ENCODE data around the gene CTSD.

CTSD gene

DNA sequence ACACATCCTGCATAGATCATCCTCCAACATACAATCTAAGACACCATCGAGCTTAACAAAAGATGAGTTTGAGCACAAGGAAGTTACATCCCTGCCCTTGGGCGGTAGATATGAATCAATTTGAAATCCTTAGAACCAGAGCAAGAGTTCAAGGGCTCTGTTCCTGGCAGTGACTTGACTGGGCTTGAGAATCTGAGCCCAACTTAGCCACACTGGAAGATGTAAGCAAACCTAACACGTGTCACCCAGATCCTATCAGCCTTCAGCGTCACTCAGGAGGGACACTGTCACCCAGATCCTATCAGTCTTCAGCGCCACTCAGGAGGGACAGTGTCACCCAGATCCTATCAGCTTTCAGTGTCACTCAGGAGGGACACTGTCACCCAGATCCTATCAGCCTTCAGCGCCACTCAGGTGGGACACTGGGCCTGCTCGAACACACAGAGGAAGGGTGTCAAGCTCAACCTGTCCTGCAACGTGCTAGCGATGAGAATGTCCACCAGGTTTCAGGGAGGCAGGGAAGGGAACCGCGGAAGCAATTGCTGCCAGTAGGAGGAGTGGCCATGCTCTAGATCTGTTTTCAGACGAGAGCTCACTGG lies 32.8 kb upstream of the CTSD start:
- 75 to 87% methylated on average over 12 of the region's 12 CpGs for WGBS, 2 experiments (ENCODE audit: insufficient coverage in 2 of 2)
- no peaks in the 10 kb centered on the region for H3K4me1 ChIP-seq (ENCODE audit: control insufficient read depth, insufficient read depth, low read length, poor library complexity, severe bottlenecking)
- H3K4me3 ChIP-seq (ENCODE audit: extremely low read depth, insufficient read depth, low read length, poor library complexity, severe bottlenecking) = no peak overlapping the region

DNA sequence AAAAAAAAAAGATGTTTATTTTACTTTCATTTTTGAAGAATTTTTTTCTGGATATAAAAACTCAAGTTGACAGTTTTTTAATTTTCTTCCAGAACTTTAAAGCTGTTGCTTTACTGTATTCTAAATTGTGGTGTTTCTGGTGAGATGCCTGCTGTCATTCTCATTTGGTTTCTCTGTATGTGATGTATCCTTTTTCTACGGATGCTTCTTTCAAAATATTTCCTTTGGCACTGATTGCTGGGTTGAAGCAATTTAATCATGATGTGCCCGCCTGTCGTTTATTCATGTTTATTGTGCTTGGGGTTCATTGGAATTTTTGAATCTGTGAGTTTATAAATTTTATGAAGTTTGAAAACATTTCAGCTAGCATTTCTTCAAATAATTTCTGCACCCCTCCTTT lies 29.4 kb upstream of the CTSD start:
- Histone ChIP-seq H3K27ac (ENCODE audit: low read depth, low read length, severe bottlenecking) (no peak overlapping the region), H3K9me3 (ENCODE audit: control insufficient read depth, low read length) (no peaks in the 10 kb centered on the region), H3K4me3 (ENCODE audit: extremely low read depth, insufficient read depth, low read length, poor library complexity, severe bottlenecking) (no peak overlapping the region), H3K36me3 (ENCODE audit: control insufficient read depth, insufficient read depth, low read length) (no peaks in the 10 kb centered on the region), H3K4me1 (ENCODE audit: control insufficient read depth, insufficient read depth, low read length, poor library complexity, severe bottlenecking) (no peaks in the 10 kb centered on the region)
- WGBS, 2 experiments (ENCODE audit: insufficient coverage in 2 of 2) = 100% methylated on average over 1 of the region's 3 CpGs; no CpG with 5 or more reads in 1 of the 2 experiments

More for the DNA sequence above, 32.8 kb upstream of the CTSD start:
- H3K9me3 ChIP-seq (ENCODE audit: control insufficient read depth, low read length) = no peaks in the 10 kb centered on the region
- no peak overlapping the region for H3K27ac ChIP-seq (ENCODE audit: low read depth, low read length, severe bottlenecking)
- H3K36me3 ChIP-seq (ENCODE audit: control insufficient read depth, insufficient read depth, low read length) = no peaks in the 10 kb centered on the region

DNA sequence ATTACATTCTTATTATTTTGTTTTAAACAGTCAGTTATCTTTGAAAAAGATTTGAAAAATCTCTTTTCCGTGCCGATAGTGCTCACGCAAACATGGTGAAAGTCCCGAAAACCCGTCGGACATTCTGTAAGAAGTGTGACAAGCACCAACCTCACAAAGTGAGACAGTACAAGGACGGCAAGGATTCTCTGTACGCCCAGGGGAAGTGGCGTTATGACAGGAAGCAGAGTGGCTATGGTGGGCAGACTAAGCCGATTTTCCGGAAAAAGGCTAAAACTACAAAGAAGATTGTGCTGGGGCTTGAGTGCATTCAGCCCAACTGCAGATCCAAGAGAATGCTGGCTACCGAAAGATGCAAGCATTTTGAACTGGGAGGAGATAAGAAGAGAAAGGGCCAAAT lies 28.7 kb upstream of the CTSD start:
- Histone ChIP-seq H3K9me3 (ENCODE audit: control insufficient read depth, low read length) (no peaks in the 10 kb centered on the region), H3K4me1 (ENCODE audit: control insufficient read depth, insufficient read depth, low read length, poor library complexity, severe bottlenecking) (no peaks in the 10 kb centered on the region), H3K36me3 (ENCODE audit: control insufficient read depth, insufficient read depth, low read length) (no peaks in the 10 kb centered on the region), H3K4me3 (ENCODE audit: extremely low read depth, insufficient read depth, low read length, poor library complexity, severe bottlenecking) (no peak overlapping the region), H3K27ac (ENCODE audit: low read depth, low read length, severe bottlenecking) (no peak overlapping the region)
- WGBS, 2 experiments (ENCODE audit: insufficient coverage in 2 of 2) = 94 to 96% methylated on average over 12 of the region's 12 CpGs

DNA sequence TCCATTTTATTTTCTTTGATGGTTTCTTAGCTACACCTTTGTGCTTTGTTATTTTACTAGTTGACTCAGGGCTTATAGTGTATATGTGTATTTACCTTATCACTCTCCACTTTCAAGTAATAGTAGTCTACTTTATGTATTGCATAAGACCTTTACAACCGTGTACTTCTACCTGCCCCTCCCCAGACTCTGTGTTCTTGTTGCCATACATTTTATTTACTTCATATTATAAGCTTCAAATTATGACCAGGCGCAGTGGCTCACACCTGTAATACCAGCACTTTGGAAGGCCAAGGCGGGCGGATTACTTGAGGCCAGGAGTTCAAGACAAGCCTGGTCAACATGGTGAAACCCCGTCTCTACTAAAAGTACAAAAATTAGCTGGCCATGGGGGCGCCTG lies 28.2 kb upstream of the CTSD start:
- 92 to 98% methylated on average over 5 to 6 of the region's 6 CpGs for WGBS, 2 experiments (ENCODE audit: insufficient coverage in 2 of 2)
- H3K4me1 ChIP-seq (ENCODE audit: control insufficient read depth, insufficient read depth, low read length, poor library complexity, severe bottlenecking) = no peaks in the 10 kb centered on the region
- no peak overlapping the region for H3K4me3 ChIP-seq (ENCODE audit: extremely low read depth, insufficient read depth, low read length, poor library complexity, severe bottlenecking)
- H3K27ac ChIP-seq (ENCODE audit: low read depth, low read length, severe bottlenecking) = no peak overlapping the region
- no peaks in the 10 kb centered on the region for H3K36me3 ChIP-seq (ENCODE audit: control insufficient read depth, insufficient read depth, low read length)
- no peaks in the 10 kb centered on the region for H3K9me3 ChIP-seq (ENCODE audit: control insufficient read depth, low read length)

DNA sequence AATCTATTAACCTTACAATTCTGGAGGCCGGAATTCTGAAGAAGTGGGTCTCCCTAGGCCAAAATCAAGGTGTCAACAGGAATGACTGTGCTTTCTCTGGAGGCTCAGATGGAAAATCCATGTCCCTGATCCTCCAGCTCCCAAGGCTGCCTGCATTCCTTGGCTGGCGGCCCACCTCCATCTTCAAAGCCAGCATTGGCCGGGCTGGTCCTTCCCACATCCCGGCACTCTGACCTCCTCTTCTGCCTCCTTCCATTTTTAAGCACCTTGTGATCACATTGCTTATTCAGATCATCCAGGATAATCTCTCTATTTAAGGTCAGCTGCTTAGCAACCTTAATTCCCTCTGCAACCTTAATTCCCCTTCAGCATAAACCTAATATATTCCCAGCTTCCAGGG lies 22.7 kb upstream of the CTSD start:
- WGBS, 2 experiments (ENCODE audit: insufficient coverage in 2 of 2) = 92 to 95% methylated on average over 4 of the region's 4 CpGs
- Histone ChIP-seq H3K36me3 (ENCODE audit: control insufficient read depth, insufficient read depth, low read length) (no peaks in the 10 kb centered on the region), H3K27ac (ENCODE audit: low read depth, low read length, severe bottlenecking) (no peak overlapping the region), H3K4me3 (ENCODE audit: extremely low read depth, insufficient read depth, low read length, poor library complexity, severe bottlenecking) (no peak overlapping the region), H3K9me3 (ENCODE audit: control insufficient read depth, low read length) (no peaks in the 10 kb centered on the region), H3K4me1 (ENCODE audit: control insufficient read depth, insufficient read depth, low read length, poor library complexity, severe bottlenecking) (no peaks in the 10 kb centered on the region)

DNA sequence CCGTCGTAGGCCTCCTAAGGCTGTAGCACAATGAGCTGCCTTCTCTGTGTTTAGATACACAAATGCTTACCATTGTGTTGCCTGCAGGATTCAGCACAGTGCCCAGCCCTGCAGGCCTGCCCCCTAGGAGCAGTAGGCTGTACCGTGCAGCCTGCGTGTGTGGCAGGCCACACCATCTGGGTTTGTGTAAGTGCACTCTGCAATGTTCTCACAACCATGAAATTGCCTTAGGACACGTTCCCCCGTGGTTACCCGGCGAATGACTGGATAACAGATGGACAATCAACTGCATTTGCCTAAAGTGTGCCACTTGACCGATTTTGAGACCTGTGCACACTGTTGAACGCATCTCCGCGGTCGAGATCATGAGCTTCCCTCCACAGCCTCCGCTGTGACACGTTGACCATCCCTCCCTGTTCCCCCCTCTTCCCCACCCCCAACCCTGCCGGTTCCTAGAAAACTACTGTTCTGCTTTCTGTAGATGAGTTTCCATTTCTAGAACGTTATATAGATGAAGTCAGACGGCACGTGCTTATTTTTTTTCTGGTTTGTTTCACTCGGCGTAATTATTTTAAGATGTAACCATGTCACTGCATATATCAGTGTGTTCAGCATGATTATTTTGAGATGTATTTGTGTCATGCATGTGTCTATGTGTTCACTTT lies 22.2 kb upstream of the CTSD start:
- no peaks in the 10 kb centered on the region for H3K36me3 ChIP-seq (ENCODE audit: control insufficient read depth, insufficient read depth, low read length)
- H3K9me3 ChIP-seq (ENCODE audit: control insufficient read depth, low read length) = no peaks in the 10 kb centered on the region
- H3K27ac ChIP-seq (ENCODE audit: low read depth, low read length, severe bottlenecking) = no peak overlapping the region
- no peak overlapping the region for H3K4me3 ChIP-seq (ENCODE audit: extremely low read depth, insufficient read depth, low read length, poor library complexity, severe bottlenecking)
- no peaks in the 10 kb centered on the region for H3K4me1 ChIP-seq (ENCODE audit: control insufficient read depth, insufficient read depth, low read length, poor library complexity, severe bottlenecking)
- 77 to 78% methylated on average over 12 to 19 of the region's 21 CpGs for WGBS, 2 experiments (ENCODE audit: insufficient coverage in 2 of 2)

DNA sequence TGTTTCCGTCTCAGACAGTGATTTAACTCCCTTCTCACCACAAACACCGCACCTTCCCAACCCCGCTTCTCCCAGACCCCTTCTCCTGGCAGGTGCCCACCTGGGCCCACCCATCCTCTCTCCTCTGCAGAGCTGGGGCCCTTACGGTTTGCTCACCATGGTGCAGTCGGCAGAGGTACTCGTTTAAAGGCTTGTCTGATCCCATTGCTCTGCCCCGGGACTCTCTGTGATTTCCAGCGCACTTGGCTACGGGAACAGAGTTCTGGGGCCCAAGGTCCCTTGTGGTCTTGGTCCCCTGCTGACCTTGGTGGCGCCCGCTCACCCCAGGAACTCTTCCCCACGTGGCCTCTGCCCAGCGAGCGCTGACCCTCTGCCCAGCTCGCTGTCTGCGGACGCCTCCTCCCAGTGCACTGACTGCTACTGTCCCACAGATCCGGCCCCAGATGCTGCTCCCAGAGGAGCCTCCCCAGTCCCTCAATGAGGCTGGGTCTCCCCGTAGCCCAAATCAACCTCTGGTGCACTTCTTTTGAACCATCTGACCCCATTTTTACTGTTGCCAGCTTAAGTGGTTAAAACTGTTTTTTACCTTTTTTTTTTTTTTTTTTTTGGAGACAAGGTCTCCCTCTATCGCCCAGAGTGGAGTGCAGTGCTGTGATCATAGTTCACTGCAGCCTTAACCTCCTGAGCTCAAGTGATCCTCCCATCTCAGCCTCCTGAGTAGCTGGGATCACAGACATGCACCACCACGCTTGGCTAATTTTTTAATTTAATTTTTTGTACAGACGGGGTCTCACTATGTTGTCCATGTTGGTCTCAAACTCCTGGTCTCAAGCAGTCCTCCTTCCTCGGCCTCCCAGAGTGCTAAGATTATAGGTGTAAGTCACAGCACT lies 21.3 kb upstream of the CTSD start:
- Histone ChIP-seq H3K9me3 (ENCODE audit: control insufficient read depth, low read length) (no peaks in the 10 kb centered on the region), H3K4me1 (ENCODE audit: control insufficient read depth, insufficient read depth, low read length, poor library complexity, severe bottlenecking) (no peaks in the 10 kb centered on the region), H3K4me3 (ENCODE audit: extremely low read depth, insufficient read depth, low read length, poor library complexity, severe bottlenecking) (no peak overlapping the region), H3K36me3 (ENCODE audit: control insufficient read depth, insufficient read depth, low read length) (no peaks in the 10 kb centered on the region), H3K27ac (ENCODE audit: low read depth, low read length, severe bottlenecking) (no peak overlapping the region)
- 88 to 91% methylated on average over 17 to 18 of the region's 23 CpGs for WGBS, 2 experiments (ENCODE audit: insufficient coverage in 2 of 2)

DNA sequence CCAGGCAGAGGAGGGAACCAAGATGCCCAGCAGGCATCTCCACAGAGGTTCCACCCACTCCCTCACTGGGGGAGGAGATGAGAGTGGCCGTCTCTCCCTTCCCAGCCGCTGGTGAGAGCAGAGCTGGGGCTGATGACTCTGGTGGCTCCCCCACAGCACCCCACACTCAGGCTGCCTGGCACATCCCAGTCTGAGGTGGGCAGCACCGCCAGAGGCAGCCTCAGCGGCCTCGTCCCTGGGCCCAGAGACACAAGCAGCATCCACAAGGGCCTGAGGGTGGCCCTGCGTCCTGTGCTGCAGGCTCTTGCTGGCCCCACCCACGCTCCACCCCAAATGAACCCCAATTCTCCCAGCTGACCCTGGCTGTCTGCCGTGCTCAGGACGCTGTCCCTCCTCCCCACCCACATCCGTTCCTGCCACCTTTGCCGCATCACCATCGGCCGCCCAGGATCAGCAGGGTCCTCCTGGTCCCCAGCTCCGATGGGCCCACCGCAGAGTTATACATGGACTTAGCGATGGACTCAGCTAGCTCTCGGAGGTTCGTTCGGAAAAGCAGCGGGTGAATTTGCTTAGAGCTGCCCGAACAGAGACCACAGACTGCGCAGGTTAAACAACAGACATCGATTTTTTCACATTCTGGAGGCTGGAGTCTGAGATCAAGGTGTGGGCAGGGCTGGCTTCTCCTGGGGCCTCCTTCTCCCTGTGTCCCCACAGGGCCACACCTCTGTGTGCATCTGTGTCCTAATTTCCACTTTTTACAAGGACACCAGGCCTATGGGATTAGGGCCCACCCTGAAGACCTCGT lies 20.2 kb upstream of the CTSD start:
- Histone ChIP-seq H3K9me3 (ENCODE audit: control insufficient read depth, low read length) (no peaks in the 10 kb centered on the region), H3K36me3 (ENCODE audit: control insufficient read depth, insufficient read depth, low read length) (no peaks in the 10 kb centered on the region), H3K4me1 (ENCODE audit: control insufficient read depth, insufficient read depth, low read length, poor library complexity, severe bottlenecking) (no peaks in the 10 kb centered on the region), H3K27ac (ENCODE audit: low read depth, low read length, severe bottlenecking) (no peak overlapping the region), H3K4me3 (ENCODE audit: extremely low read depth, insufficient read depth, low read length, poor library complexity, severe bottlenecking) (no peak overlapping the region)
- 89 to 95% methylated on average over 12 to 22 of the region's 24 CpGs for WGBS, 2 experiments (ENCODE audit: insufficient coverage in 2 of 2)

DNA sequence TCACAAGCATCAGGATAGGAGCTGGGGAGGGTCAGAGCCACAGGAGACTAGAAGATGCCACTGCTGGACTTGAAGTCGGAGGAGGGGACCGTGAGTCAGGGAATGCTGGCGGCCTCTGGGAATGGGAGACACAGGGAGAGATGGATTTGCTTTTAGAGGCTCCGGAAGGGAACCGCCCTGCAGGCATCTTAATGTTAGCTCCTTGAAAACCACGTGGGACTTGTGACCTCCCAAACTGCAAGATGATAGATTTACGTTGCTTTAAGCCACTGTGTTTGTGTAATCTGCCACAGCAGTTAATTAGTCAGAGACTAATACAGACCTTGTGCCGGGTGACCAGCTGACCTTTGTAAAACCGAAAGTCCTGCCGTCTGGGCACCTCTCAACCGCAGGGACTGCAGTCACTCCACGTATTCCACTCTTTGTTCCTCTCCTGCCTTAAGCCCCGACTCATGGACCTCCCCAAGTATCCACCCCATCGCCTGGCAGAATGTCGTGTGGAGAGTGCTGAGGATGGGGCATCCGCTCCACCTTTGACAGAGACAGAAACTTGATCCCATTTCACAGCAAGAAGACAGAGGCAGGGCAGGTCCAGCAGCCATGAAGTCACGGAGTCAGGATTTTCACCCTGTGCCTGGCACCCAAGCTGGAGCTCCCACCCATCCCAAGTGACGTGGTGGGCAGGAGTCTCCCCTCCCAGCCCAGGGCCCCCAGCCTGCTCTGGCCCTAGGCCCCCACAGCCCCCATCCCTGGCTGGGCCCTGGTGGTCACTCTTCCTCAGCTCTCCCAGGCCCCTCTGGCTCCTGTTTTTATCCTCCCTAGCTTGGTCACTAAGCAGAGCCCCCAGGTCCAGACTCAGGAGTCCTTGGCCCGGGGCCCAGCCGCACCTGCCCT lies 19.4 kb upstream of the CTSD start:
- no peaks in the 10 kb centered on the region for H3K36me3 ChIP-seq (ENCODE audit: control insufficient read depth, insufficient read depth, low read length)
- no peak overlapping the region for H3K27ac ChIP-seq (ENCODE audit: low read depth, low read length, severe bottlenecking)
- no peaks in the 10 kb centered on the region for H3K4me1 ChIP-seq (ENCODE audit: control insufficient read depth, insufficient read depth, low read length, poor library complexity, severe bottlenecking)
- WGBS, 2 experiments (ENCODE audit: insufficient coverage in 2 of 2) = 83 to 84% methylated on average over 14 to 18 of the region's 20 CpGs
- H3K9me3 ChIP-seq (ENCODE audit: control insufficient read depth, low read length) = no peaks in the 10 kb centered on the region
- H3K4me3 ChIP-seq (ENCODE audit: extremely low read depth, insufficient read depth, low read length, poor library complexity, severe bottlenecking) = no peak overlapping the region
